Parathyroid adenoma (tissue), 2 donors: ENCODE data around the gene INCENP.

ENCODE experiments used
- H2AFZ ChIP-seq: fragments of 300-600 bp; sonication (generic); one replicate; pipeline ENCODE4 v1.7.0; 2017; ENCODE audit warnings: antibody characterized with exemption, mild to moderate bottlenecking
- H3K27ac ChIP-seq: fragments of 300-600 bp; sonication (generic); one replicate; pipeline ENCODE4 v1.7.0; 2017
- H3K27me3 ChIP-seq: fragments of 300-600 bp; sonication (generic); one replicate; pipeline ENCODE4 v1.7.0; 2017; ENCODE audit warnings: low read length; ENCODE audit not compliant: control insufficient read depth, insufficient read depth
- H3K36me3 ChIP-seq: fragments of 300-600 bp; sonication (generic); one replicate; pipeline ENCODE4 v1.7.0; 2017; ENCODE audit warnings: low read length; ENCODE audit not compliant: control insufficient read depth, insufficient read depth
- H3K4me1 ChIP-seq: fragments of 300-600 bp; sonication (generic); one replicate; pipeline ENCODE4 v1.7.0; 2017; ENCODE audit warnings: control low read depth
- H3K4me2 ChIP-seq: fragments of 300-600 bp; sonication (generic); one replicate; pipeline ENCODE4 v1.7.0; 2017; ENCODE audit warnings: low read length
- H3K4me3 ChIP-seq: fragments of 300-600 bp; sonication (generic); one replicate; pipeline ENCODE4 v1.7.0; 2017; ENCODE audit warnings: low read depth, low read length
- H3K79me2 ChIP-seq: fragments of 300-600 bp; sonication (generic); one replicate; pipeline ENCODE4 v1.7.0; 2017; ENCODE audit warnings: control low read depth
- H3K9ac ChIP-seq: fragments of 300-600 bp; sonication (generic); one replicate; pipeline ENCODE4 v1.7.0; 2017; ENCODE audit warnings: mild to moderate bottlenecking
- H3K9me3 ChIP-seq: fragments of 300-600 bp; sonication (generic); one replicate; pipeline ENCODE4 v1.7.0; 2017; ENCODE audit warnings: low read length; ENCODE audit not compliant: control insufficient read depth
- TF ChIP-seq, protein P1 (sequence below): fragments of 300-600 bp; sonication (generic); IDR thresholded peaks from one replicate; pipeline ENCODE4 v1.7.0; 2017; ENCODE audit warnings: antibody characterized with exemption, mild to moderate bottlenecking
- donor health status: primary hyperparathyroidism.

Gene INCENP

DNA sequence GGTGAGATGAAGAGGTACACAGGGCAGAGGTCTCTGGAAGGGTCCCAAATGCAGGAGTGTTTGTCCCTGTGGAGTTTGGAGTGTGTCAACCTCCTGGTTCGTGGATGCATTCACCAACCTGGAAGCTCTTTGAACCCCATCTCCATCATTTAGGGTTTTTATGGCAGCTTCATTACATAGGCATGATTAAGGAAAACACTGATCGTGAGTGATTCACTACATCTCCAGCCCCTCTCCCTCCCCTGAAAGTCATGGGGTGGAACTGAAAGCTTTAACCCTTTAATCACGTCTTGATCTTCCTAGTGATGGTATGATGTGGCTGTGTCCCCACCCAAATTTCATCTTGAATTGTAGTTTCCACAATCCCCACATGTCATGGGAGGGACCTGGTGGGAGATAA lies 19.8 kb upstream of the INCENP start:
- Histone ChIP-seq H3K36me3 (no peaks in the 10 kb centered on the region), H3K4me2 (no peak overlapping the region), H3K9ac (no peak overlapping the region), H3K79me2 (no peaks in the 10 kb centered on the region), H3K27ac (no peak overlapping the region), H3K4me3 (no peak overlapping the region), H3K9me3 (no peaks in the 10 kb centered on the region), H3K4me1 (no peaks in the 10 kb centered on the region), H3K27me3 (no peaks in the 10 kb centered on the region), H2AFZ (no peak overlapping the region)
- TF ChIP-seq, protein P1, sequence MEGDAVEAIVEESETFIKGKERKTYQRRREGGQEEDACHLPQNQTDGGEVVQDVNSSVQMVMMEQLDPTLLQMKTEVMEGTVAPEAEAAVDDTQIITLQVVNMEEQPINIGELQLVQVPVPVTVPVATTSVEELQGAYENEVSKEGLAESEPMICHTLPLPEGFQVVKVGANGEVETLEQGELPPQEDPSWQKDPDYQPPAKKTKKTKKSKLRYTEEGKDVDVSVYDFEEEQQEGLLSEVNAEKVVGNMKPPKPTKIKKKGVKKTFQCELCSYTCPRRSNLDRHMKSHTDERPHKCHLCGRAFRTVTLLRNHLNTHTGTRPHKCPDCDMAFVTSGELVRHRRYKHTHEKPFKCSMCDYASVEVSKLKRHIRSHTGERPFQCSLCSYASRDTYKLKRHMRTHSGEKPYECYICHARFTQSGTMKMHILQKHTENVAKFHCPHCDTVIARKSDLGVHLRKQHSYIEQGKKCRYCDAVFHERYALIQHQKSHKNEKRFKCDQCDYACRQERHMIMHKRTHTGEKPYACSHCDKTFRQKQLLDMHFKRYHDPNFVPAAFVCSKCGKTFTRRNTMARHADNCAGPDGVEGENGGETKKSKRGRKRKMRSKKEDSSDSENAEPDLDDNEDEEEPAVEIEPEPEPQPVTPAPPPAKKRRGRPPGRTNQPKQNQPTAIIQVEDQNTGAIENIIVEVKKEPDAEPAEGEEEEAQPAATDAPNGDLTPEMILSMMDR = no peak

GRCh38 chr11:62104816-62105653 lies 18.8 kb upstream of the INCENP start:
- H3K4me3 ChIP-seq = peak overlapping the region; percentile 29

DNA sequence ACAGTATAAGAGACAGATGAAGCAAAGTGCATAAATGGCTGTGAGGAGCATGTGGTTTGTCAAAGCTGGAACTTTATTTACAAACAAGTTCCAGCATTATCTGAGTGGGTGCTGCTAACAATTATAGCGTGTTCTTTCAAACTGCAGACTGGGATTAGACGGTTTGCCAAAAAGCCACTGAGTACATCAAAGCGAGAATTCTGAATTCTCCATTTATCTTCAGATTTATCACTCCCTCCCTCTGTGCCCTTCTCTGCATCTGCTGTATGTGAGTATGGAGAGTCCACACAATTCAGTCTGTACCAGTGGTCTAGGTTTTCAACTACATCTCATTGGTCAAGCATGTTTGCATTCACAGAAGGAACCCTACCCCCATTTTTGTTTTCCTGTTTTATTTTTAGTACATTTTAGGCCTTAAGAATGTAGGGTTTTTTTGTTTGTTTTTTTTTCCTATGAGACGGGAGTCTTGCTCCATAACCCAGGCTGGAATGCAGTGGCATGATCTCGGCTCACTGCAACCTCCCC lies 18.1 kb upstream of the INCENP start:
- peak overlapping the region; percentile 59 for H3K27ac ChIP-seq
- no peaks in the 10 kb centered on the region for H3K4me1 ChIP-seq
- peak overlapping the region; percentile 29 for H3K4me3 ChIP-seq
- no peaks in the 10 kb centered on the region for H3K36me3 ChIP-seq
- H3K9me3 ChIP-seq = no peaks in the 10 kb centered on the region
- H3K27me3 ChIP-seq = no peaks in the 10 kb centered on the region
- no peak overlapping the region for H2AFZ ChIP-seq
- H3K79me2 ChIP-seq = no peaks in the 10 kb centered on the region
- TF ChIP-seq, protein P1 = no peak
- H3K9ac ChIP-seq = no peak overlapping the region
- H3K4me2 ChIP-seq = peak overlapping the region; percentile 13

More at GRCh38 chr11:62104816-62105653, 18.8 kb upstream of the INCENP start:
- H2AFZ ChIP-seq = no peak overlapping the region
- no peaks in the 10 kb centered on the region for H3K9me3 ChIP-seq
- TF ChIP-seq, protein P1 = no peak
- no peaks in the 10 kb centered on the region for H3K36me3 ChIP-seq
- no peak overlapping the region for H3K9ac ChIP-seq
- no peaks in the 10 kb centered on the region for H3K79me2 ChIP-seq
- H3K4me2 ChIP-seq = peak overlapping the region; percentile 13
- peak overlapping the region; percentile 74 for H3K27ac ChIP-seq
- H3K27me3 ChIP-seq = no peaks in the 10 kb centered on the region
- no peaks in the 10 kb centered on the region for H3K4me1 ChIP-seq

- Histone ChIP-seq H3K79me2 (no peaks in the 10 kb centered on the region), H3K36me3 (no peaks in the 10 kb centered on the region), H3K9ac (no peak overlapping the region), H3K4me3 (no peak overlapping the region), H2AFZ (no peak overlapping the region), H3K9me3 (no peaks in the 10 kb centered on the region), H3K4me1 (no peaks in the 10 kb centered on the region), H3K4me2 (no peak overlapping the region), H3K27me3 (no peaks in the 10 kb centered on the region), H3K27ac (no peak overlapping the region)
- TF ChIP-seq, protein P1 = peak; percentile 67
Measured at GRCh38 chr11:62108017-62108750, 15.6 kb upstream of the INCENP start.
